K562 (cell line): Measurements from ENCODE around the gene SEC61G. TPM values are rescaled to one million over a fixed set of nuclear protein-coding genes. Genes with fewer than 3 reads are reported as not detected.

ENCODE experiments used
- ATAC-seq: fragments of 200-7000 bp; cut with Tn5 transposase; 3 replicates; pipeline ENCODE4 v1.9.1; 2020; ENCODE audit warnings: moderate library complexity
- BruUV-seq: library from RNA; stranded (reverse); fragments of 400-500 nt; replicated peaks from 2 replicates; lab custom pipeline; 2021; lab: Mats Ljungman, UMichigan
- CTCF ChIA-PET: fragments of 300-600 bp; formaldehyde crosslinking; extraction: SDS; loops from one replicate; lab custom pipeline; 2021; ENCODE audit warnings: low intra/inter-chr PET ratio; lab: Yijun Ruan, JAX
- POLR2A ChIA-PET: fragments of 300-600, 350-650 bp; sonication (Branson Sonifier 250); formaldehyde crosslinking; extraction: SDS; loops from one replicate; lab custom pipeline; 2021; ENCODE audit warnings: antibody characterized with exemption, inconsistent platforms; lab: Yijun Ruan, JAX
- DNase-seq, 4 experiments: peaks; one replicate each; pipeline versions ENCODE4 v3.0.0 to v3.0.0-alpha.2; 2011 to 2018; ENCODE audit warnings: low spot score in 3 of 4, mixed read lengths in 3 of 4; ENCODE audit errors: extremely low read depth in 1 of 4
- FAIRE-seq: peaks from 2 replicates; lab custom pipeline; 2011; peaks lifted over from hg19 to GRCh38; lab: Jason Lieb, UNC
- H2AFZ ChIP-seq: 2 replicates; pipeline ENCODE4 v1.6.0; 2011; ENCODE audit warnings: low read depth, low read length, control low read depth, inconsistent platforms
- H3K27ac ChIP-seq: fragments of 200-600 bp; 3 replicates; pipeline ENCODE4 v1.8.0; 2011; ENCODE audit warnings: low read depth, mild to moderate bottlenecking, control low read depth, inconsistent platforms, low read length, moderate library complexity, mixed read lengths; ENCODE audit errors: extremely low read depth
- H3K27me3 ChIP-seq, 2 experiments: fragments of 300-600 bp in 1 of 2; 2 replicates in 1 of 2; 3 replicates in 1 of 2; pipeline versions ENCODE4 v1.6.0 to v1.8.0; 2011; ENCODE audit warnings: inconsistent platforms in 2 of 2, low read length in 2 of 2, mild to moderate bottlenecking in 1 of 2, mixed read lengths in 1 of 2, moderate library complexity in 1 of 2; ENCODE audit not compliant: control insufficient read depth in 2 of 2, insufficient read depth in 2 of 2
- H3K36me3 ChIP-seq: fragments of 300-600 bp; 3 replicates; pipeline ENCODE4 v1.8.0; 2011; ENCODE audit warnings: mild to moderate bottlenecking, low read length, inconsistent platforms; ENCODE audit not compliant: control insufficient read depth, insufficient read depth
- H3K4me1 ChIP-seq, 2 experiments: fragments of 200-600 bp in 1 of 2; replicated peaks in 1 of 2; 2 replicates in 1 of 2; 3 replicates in 1 of 2; pipeline versions ENCODE4 v1.5.1 to v1.8.0; 2011; ENCODE audit warnings: inconsistent platforms in 2 of 2, low read length in 2 of 2, mild to moderate bottlenecking in 1 of 2, mixed read lengths in 1 of 2, moderate library complexity in 1 of 2; ENCODE audit not compliant: control insufficient read depth in 2 of 2, insufficient read depth in 2 of 2
- H3K4me2 ChIP-seq: 2 replicates; pipeline ENCODE4 v1.6.1; 2011; ENCODE audit warnings: low read length, control low read depth, inconsistent platforms, mixed read lengths; ENCODE audit not compliant: insufficient read depth
- H3K4me3 ChIP-seq: fragments of 200-600 bp; sonication (generic), shearing (Covaris generic); 2 replicates; pipeline ENCODE4 v1.5.1; 2016; ENCODE audit warnings: control low read depth, inconsistent platforms
- H3K79me2 ChIP-seq: fragments of 200-600 bp; 3 replicates; pipeline ENCODE4 v1.8.0; 2011; ENCODE audit warnings: low read length, inconsistent platforms; ENCODE audit not compliant: control insufficient read depth, insufficient read depth
- H3K9ac ChIP-seq, 2 experiments: 2 replicates each; pipeline versions ENCODE4 v1.6.0 to v1.6.1; 2011; ENCODE audit warnings: low read depth in 2 of 2, low read length in 2 of 2, control low read depth in 1 of 2, inconsistent platforms in 1 of 2, mild to moderate bottlenecking in 1 of 2, mixed read lengths in 1 of 2; ENCODE audit not compliant: insufficient read depth in 1 of 2
- H3K9me1 ChIP-seq: one replicate; pipeline ENCODE4 v1.6.0; 2011; ENCODE audit warnings: inconsistent platforms, mild to moderate bottlenecking, low read length, moderate library complexity; ENCODE audit not compliant: control insufficient read depth, insufficient read depth
- H3K9me3 ChIP-seq: replicated peaks from 2 replicates; pipeline ENCODE4 v1.5.1; 2011; ENCODE audit warnings: low read depth, low read length, inconsistent platforms; ENCODE audit not compliant: control insufficient read depth, insufficient read depth
- H4K20me1 ChIP-seq: replicated peaks from 2 replicates; pipeline ENCODE4 v1.6.1; 2011; ENCODE audit warnings: low read length, inconsistent platforms, mixed read lengths; ENCODE audit not compliant: control insufficient read depth, insufficient read depth
- ASH1L ChIP-seq: fragments of 450-650 bp; IDR thresholded peaks from 2 replicates; pipeline ENCODE4 v1.6.1; 2018; ENCODE audit warnings: borderline replicate concordance, mild to moderate bottlenecking, low read depth; ENCODE audit not compliant: partially characterized antibody
- HNRNPL ChIP-seq: fragments of 200-400 bp; formaldehyde crosslinking; IDR thresholded peaks from 2 replicates; pipeline ENCODE4 v1.6.1; 2017; ENCODE audit warnings: low read depth, mild to moderate bottlenecking, low read length
- HNRNPUL1 ChIP-seq: fragments of 200-400 bp; formaldehyde crosslinking; IDR thresholded peaks from 2 replicates; pipeline ENCODE4 v1.6.1; 2017; ENCODE audit warnings: low read length
- HOXB6 ChIP-seq: fragments of 250-450 bp; sonication (Bioruptor Pico); IDR thresholded peaks from 2 replicates; pipeline ENCODE4 v1.5.1; 2022; ENCODE audit warnings: mild to moderate bottlenecking, borderline replicate concordance
- MAFK ChIP-seq: IDR thresholded peaks from 2 replicates; pipeline ENCODE4 v1.6.1; 2011; ENCODE audit warnings: low read length, improper control_type of control experiment
- POLR2A ChIP-seq: fragments of 450-650 bp; conservative IDR thresholded peaks from 2 replicates; pipeline ENCODE4 v1.6.1; 2016
- ZNF232 ChIP-seq: sonication (generic); formaldehyde crosslinking; IDR thresholded peaks from 2 replicates; pipeline ENCODE4 v1.8.0; 2022; ENCODE audit warnings: mild to moderate bottlenecking, missing genetic modification reagents
- ZNF395 ChIP-seq: fragments of 200-800 bp; sonication (Bioruptor generic); IDR thresholded peaks from 2 replicates; pipeline ENCODE4 v1.6.1; 2017; ENCODE audit warnings: missing genetic modification characterization, missing compliant biosample characterization
- ZNF511 ChIP-seq: sonication (generic); formaldehyde crosslinking; IDR thresholded peaks from 2 replicates; pipeline ENCODE4 v1.8.0; 2022; ENCODE audit warnings: mild to moderate bottlenecking, missing genetic modification reagents
- WGBS: fragments of 100-300 bp; shearing (Covaris generic); methylation state at CpG from one replicate; pipeline ENCODE4 v1.1.6; 2016; ENCODE audit warnings: low coverage, mixed read lengths; ENCODE audit not compliant: insufficient coverage; ENCODE audit errors: missing lambda C conversion rate; 5-methylcytosine and 5-hydroxymethylcytosine counted together
- in situ Hi-C: fragments of 300-500 bp; cut with MboI; formaldehyde crosslinking; loops from 4 replicates; pipeline ENCODE4 v1.15.0; 2018; ENCODE audit warnings: inconsistent platforms, mixed read lengths
- intact Hi-C: fragments of 100-400 bp; cut with micrococcal nuclease; formaldehyde crosslinking; loops from 2 replicates; pipeline ENCODE4 v1.14.2; 2022
- polyA plus RNA-seq, 8 experiments: library from polyadenylated mRNA; depleted of rRNA in 4 of 8; stranded (reverse) in 5 of 8; unstranded in 3 of 8; fragments of >200 nt; fragmentation: Nextera tagmentation in 2 of 8; fragmentation: Illumina TruSeq in 1 of 8; extraction: Ambion mirVana in 2 of 8; extraction: Trizol in 1 of 8; gene quantifications; 2 replicates each; pipeline versions ENCODE4 v1.2.1 to v1.2.3, GENCODE V29; 2011 to 2014; ENCODE audit warnings: inconsistent platforms in 1 of 8, missing spikeins in 1 of 8
- total RNA-seq, 7 experiments: library from RNA; depleted of rRNA in 6 of 7; stranded (reverse); fragments of >200 nt in 6 of 7; fragmentation: Illumina TruSeq in 2 of 7; extraction: Trizol in 2 of 7; gene quantifications; 2 replicates each; pipeline versions ENCODE4 v1.2.1 to v1.2.3, GENCODE V29; 2011 to 2021; ENCODE audit warnings: low replicate concordance in 1 of 7
- TF ChIP-seq, protein P1 (sequence below): fragments of 250-450 bp; sonication (Bioruptor Pico); IDR thresholded peaks from 2 replicates; pipeline ENCODE4 v1.9.0; 2021; ENCODE audit warnings: mild to moderate bottlenecking

Gene SEC61G
- total and polyA plus RNA-seq, 9 of the 15 experiments (the other 6 are each of a cell fraction or from before 2014, with no cell fraction given) = 138 to 565 (median 223) TPM

- H3K9me1 ChIP-seq = no peaks in the 10 kb centered on the region
- ATAC-seq = no peak
- intact Hi-C loops = no loop called here
- H3K9me3 ChIP-seq = no peaks in the 10 kb centered on the region
- no peaks in the 10 kb centered on the region for H3K36me3 ChIP-seq
- POLR2A ChIA-PET = no interaction called here
- in situ Hi-C loops = no loop called here
- BruUV-seq = no TSS peak
- no peak for FAIRE-seq
- H3K4me3 ChIP-seq = no peak overlapping the region
- H2AFZ ChIP-seq = no peak overlapping the region
- no peak for DNase-seq
- no peaks in the 10 kb centered on the region; the same call in 1 of the 2 replicates for H4K20me1 ChIP-seq
- no peak overlapping the region for H3K4me2 ChIP-seq
- 0% methylated on average over 3 of the region's 3 CpGs for WGBS
- H3K79me2 ChIP-seq = no peaks in the 10 kb centered on the region
- no peaks in the 10 kb centered on the region for H3K4me1 ChIP-seq
- TF ChIP-seq MAFK (no peak), HNRNPL (no peak), HNRNPUL1 (no peak), HOXB6 (CRISPR knock-in tag) (no peak), ZNF232 (CRISPR knock-in tag) (no peak), ASH1L (no peak), ZNF395 (CRISPR knock-in tag) (no peak), ZNF511 (CRISPR knock-in tag) (no peak), POLR2A (no peak)
- TF ChIP-seq, protein P1, sequence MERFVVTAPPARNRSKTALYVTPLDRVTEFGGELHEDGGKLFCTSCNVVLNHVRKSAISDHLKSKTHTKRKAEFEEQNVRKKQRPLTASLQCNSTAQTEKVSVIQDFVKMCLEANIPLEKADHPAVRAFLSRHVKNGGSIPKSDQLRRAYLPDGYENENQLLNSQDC (CRISPR knock-in tag) = no peak
- TF ChIP-seq, all 486 proteins: peak for 0
- no peak overlapping the region for H3K27ac ChIP-seq
- H3K27me3 ChIP-seq = peaks cover 19 to 34% of the 10 kb centered on the region in 2 experiments
- CTCF ChIA-PET = no interaction called here
- no peak overlapping the region for H3K9ac ChIP-seq
Measured at GRCh38 chr7:54799792-54800191, 40.8 kb upstream of the SEC61G start.
